Endothelial cell of umbilical vein (primary cell): ENCODE measurements around the gene PLA2G4F. TPM values are rescaled to one million over a fixed set of nuclear protein-coding genes. Genes with fewer than 3 reads are reported as not detected.

ENCODE experiments used
- BruUV-seq: library from RNA; stranded (reverse); fragments of 400-500 nt; replicated peaks from 2 replicates; lab custom pipeline; 2021; lab: Mats Ljungman, UMichigan
- CTCF ChIA-PET: fragments of 300-600, 350-600 bp; sonication (Branson Sonifier 250); formaldehyde crosslinking; loops from one replicate; lab custom pipeline; 2021; ENCODE audit warnings: antibody characterized with exemption, inconsistent platforms; lab: Charles Lee
- POLR2A ChIA-PET: fragments of 300-600, 350-600 bp; sonication (Branson Sonifier 250); formaldehyde crosslinking; loops from one replicate; lab custom pipeline; 2021; ENCODE audit warnings: antibody characterized with exemption, inconsistent platforms; lab: Charles Lee
- DNase-seq: peaks from one replicate; pipeline ENCODE4 v3.0.0-alpha.2; 2011; ENCODE audit warnings: low read depth, low spot score
- FAIRE-seq: peaks from 2 replicates; lab custom pipeline; 2011; peaks lifted over from hg19 to GRCh38; lab: Jason Lieb, UNC
- H2AFZ ChIP-seq: 2 replicates; pipeline ENCODE4 v1.6.0; 2012; ENCODE audit warnings: low read depth, low read length, control low read depth, inconsistent platforms
- H3K27ac ChIP-seq: 2 replicates; pipeline ENCODE4 v1.5.1; 2011; ENCODE audit warnings: low read depth, mild to moderate bottlenecking, control low read depth, low read length, moderate library complexity; ENCODE audit not compliant: insufficient read depth
- H3K27me3 ChIP-seq, 2 experiments: 2 replicates each; pipeline versions ENCODE4 v1.6.0 to v1.6.1; 2011; ENCODE audit warnings: low read length in 2 of 2, mixed read lengths in 1 of 2; ENCODE audit not compliant: control insufficient read depth in 2 of 2, insufficient read depth in 2 of 2
- H3K36me3 ChIP-seq, 2 experiments: 2 replicates in 1 of 2; 3 replicates in 1 of 2; pipeline ENCODE4 v1.5.1; 2011; ENCODE audit warnings: low read length in 2 of 2, mild to moderate bottlenecking in 1 of 2, moderate library complexity in 1 of 2; ENCODE audit not compliant: control insufficient read depth in 2 of 2, insufficient read depth in 2 of 2; ENCODE audit errors: extremely low read depth in 1 of 2
- H3K4me1 ChIP-seq: 3 replicates; pipeline ENCODE4 v1.5.1; 2011; ENCODE audit warnings: mild to moderate bottlenecking, low read length; ENCODE audit not compliant: control insufficient read depth, insufficient read depth; ENCODE audit errors: extremely low read depth
- H3K4me2 ChIP-seq: 2 replicates; pipeline ENCODE4 v1.6.1; 2011; ENCODE audit warnings: low read length, control low read depth, mixed read lengths; ENCODE audit not compliant: insufficient read depth
- H3K4me3 ChIP-seq, 3 experiments: fragments of 200-600 bp in 1 of 3; sonication (generic), shearing (Covaris generic) in 1 of 3; replicated peaks in 1 of 3; 2 replicates each; pipeline ENCODE4 v1.5.1; 2011 to 2016; ENCODE audit warnings: control low read depth in 3 of 3, low read length in 3 of 3, mild to moderate bottlenecking in 2 of 3, inconsistent platforms in 1 of 3, low read depth in 1 of 3, moderate library complexity in 1 of 3; ENCODE audit not compliant: insufficient read depth in 1 of 3
- H3K79me2 ChIP-seq: 2 replicates; pipeline ENCODE4 v1.6.0; 2012; ENCODE audit warnings: low read length, inconsistent platforms; ENCODE audit not compliant: control insufficient read depth, insufficient read depth
- H3K9ac ChIP-seq: replicated peaks from 2 replicates; pipeline ENCODE3; 2011; ENCODE audit warnings: low read length, control low read depth; ENCODE audit not compliant: insufficient read depth; ENCODE audit errors: extremely low read depth
- H3K9me1 ChIP-seq: replicated peaks from 3 replicates; pipeline ENCODE4 v1.6.0; 2011; ENCODE audit warnings: mild to moderate bottlenecking, low read length; ENCODE audit not compliant: control insufficient read depth, insufficient read depth; ENCODE audit errors: extremely low read depth
- H3K9me3 ChIP-seq: replicated peaks from 2 replicates; pipeline ENCODE4 v1.5.1; 2012; ENCODE audit warnings: low read length, inconsistent platforms; ENCODE audit not compliant: control insufficient read depth, insufficient read depth
- H4K20me1 ChIP-seq: replicated peaks from 2 replicates; pipeline ENCODE3; 2011; ENCODE audit warnings: mild to moderate bottlenecking, low read length; ENCODE audit not compliant: control insufficient read depth, insufficient read depth; ENCODE audit errors: extremely low read depth
- EZH2 ChIP-seq: IDR thresholded peaks from 2 replicates; pipeline ENCODE4 v1.6.1; 2012; ENCODE audit warnings: borderline replicate concordance, low read depth, mild to moderate bottlenecking, moderate library complexity, low read length, inconsistent platforms; ENCODE audit not compliant: severe bottlenecking
- FOS ChIP-seq: IDR thresholded peaks from 2 replicates; pipeline ENCODE4 v1.6.1; 2011; ENCODE audit warnings: mild to moderate bottlenecking, low read length, moderate library complexity, borderline replicate concordance; ENCODE audit not compliant: insufficient read depth
- GATA2 ChIP-seq: IDR thresholded peaks from 2 replicates; pipeline ENCODE4 v1.7.0; 2011; ENCODE audit warnings: low read depth, mild to moderate bottlenecking, moderate library complexity, mixed read lengths, low read length; ENCODE audit not compliant: insufficient read length, insufficient read depth
- JUN ChIP-seq: IDR thresholded peaks from 2 replicates; pipeline ENCODE4 v1.6.1; 2011; ENCODE audit warnings: borderline replicate concordance, low read depth; ENCODE audit not compliant: insufficient read length, insufficient read depth
- MYC ChIP-seq: IDR thresholded peaks from one replicate; pipeline ENCODE4 v1.6.1; 2011; ENCODE audit warnings: mild to moderate bottlenecking, low read depth, low read length
- POLR2A ChIP-seq: IDR thresholded peaks from 2 replicates; pipeline ENCODE4 v1.6.1; 2012; ENCODE audit warnings: low read depth, mild to moderate bottlenecking, control low read depth, low read length
- POLR2AphosphoS5 ChIP-seq: IDR thresholded peaks from 2 replicates; pipeline ENCODE4 v1.6.1; 2012; ENCODE audit warnings: low read depth, mild to moderate bottlenecking, control low read depth, low read length, moderate library complexity; ENCODE audit not compliant: insufficient read depth
- dilution Hi-C: fragments of 300-500 bp; cut with MboI; formaldehyde crosslinking; loops from one replicate; pipeline ENCODE4 v1.15.0; 2019; ENCODE audit warnings: low sequenced_read_pairs; ENCODE audit not compliant: extremely low pct_ligation_motif_present
- intact Hi-C: fragments of 100-400 bp; cut with micrococcal nuclease; formaldehyde crosslinking; loops from one replicate; pipeline ENCODE4 v1.10.0; 2022
- polyA plus RNA-seq, 4 experiments: library from polyadenylated mRNA; depleted of rRNA in 3 of 4; stranded (reverse) in 3 of 4; unstranded in 1 of 4; fragments of >200 nt; gene quantifications; 2 replicates each; pipeline versions ENCODE4 v1.2.1 to v1.2.3, GENCODE V29; 2011 to 2012; ENCODE audit warnings: missing spikeins in 1 of 4
- total RNA-seq: library from RNA; stranded (reverse); gene quantifications from 2 replicates; pipeline ENCODE4 v1.2.3, GENCODE V29; 2021
- TF ChIP-seq, protein P1 (sequence below): IDR thresholded peaks from 2 replicates; pipeline ENCODE4 v1.6.1; 2011; ENCODE audit not compliant: insufficient read depth, insufficient read length
- TF ChIP-seq, protein P2 (sequence below), 2 donors: IDR thresholded peaks; 1 replicate in 1 of 2; 2 replicates in 1 of 2; pipeline ENCODE4 v1.5.1; 2011; ENCODE audit warnings: low read length in 2 of 2, mild to moderate bottlenecking in 2 of 2, moderate library complexity in 2 of 2, control low read depth in 1 of 2, inconsistent platforms in 1 of 2, low read depth in 1 of 2; ENCODE audit not compliant: insufficient read depth in 1 of 2; ENCODE audit errors: extremely low read depth in 1 of 2

The PLA2G4F gene
- total and polyA plus RNA-seq, 2 donors (not counting 3 experiments of a cell fraction or from before 2014, with no cell fraction given), result not detected

DNA sequence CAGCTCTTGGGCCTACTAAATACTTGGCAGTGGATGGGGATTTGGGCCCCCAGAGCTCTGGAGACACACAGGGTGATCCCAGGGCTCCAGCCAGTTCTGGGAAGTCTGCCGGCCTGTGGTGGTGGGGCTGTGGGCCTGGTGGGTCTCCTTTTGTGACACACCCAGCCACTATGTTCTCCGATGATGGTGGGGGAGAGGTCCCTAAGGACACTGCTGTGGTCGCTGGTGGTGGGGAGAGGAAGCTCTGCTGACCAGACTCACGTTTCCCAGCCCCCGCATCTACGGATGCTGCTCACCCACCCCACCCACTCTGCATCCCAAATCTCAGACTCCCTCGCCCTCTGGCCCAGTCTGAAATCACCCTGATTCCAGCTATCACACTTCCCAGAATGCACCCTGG lies 62.5 kb downstream of the PLA2G4F start:
- intact Hi-C loops (no loop called here), dilution Hi-C loops (no loop called here)
- DNase-seq, result no peak
- H3K9ac ChIP-seq, result no peak overlapping the region
- BruUV-seq, result no TSS peak
- H3K27ac ChIP-seq, result no peak overlapping the region
- no peaks in the 10 kb centered on the region for H4K20me1 ChIP-seq
- no peaks in the 10 kb centered on the region for H3K4me1 ChIP-seq
- no peaks in the 10 kb centered on the region for H3K36me3 ChIP-seq
- H3K79me2 ChIP-seq, result no peaks in the 10 kb centered on the region
- H3K9me1 ChIP-seq, result no peaks in the 10 kb centered on the region
- no peak for FAIRE-seq
- ChIA-PET POLR2A (no interaction called here), CTCF (interaction anchor here (1.8 to 4.3 kb wide), 3 partner anchors 10 to 40 kb away, joined by 4 to 33 read pairs (median 11); no protein-coding TSS in a partner anchor)
- H3K27me3 ChIP-seq, result peaks cover 2 to 10% of the 10 kb centered on the region in 2 experiments
- H3K4me3 ChIP-seq, result no peak overlapping the region
- TF ChIP-seq POLR2AphosphoS5, result no peak
- TF ChIP-seq MYC, result no peak
- TF ChIP-seq, protein P1, sequence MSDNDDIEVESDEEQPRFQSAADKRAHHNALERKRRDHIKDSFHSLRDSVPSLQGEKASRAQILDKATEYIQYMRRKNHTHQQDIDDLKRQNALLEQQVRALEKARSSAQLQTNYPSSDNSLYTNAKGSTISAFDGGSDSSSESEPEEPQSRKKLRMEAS, result no peak
- TF ChIP-seq, protein P2, sequence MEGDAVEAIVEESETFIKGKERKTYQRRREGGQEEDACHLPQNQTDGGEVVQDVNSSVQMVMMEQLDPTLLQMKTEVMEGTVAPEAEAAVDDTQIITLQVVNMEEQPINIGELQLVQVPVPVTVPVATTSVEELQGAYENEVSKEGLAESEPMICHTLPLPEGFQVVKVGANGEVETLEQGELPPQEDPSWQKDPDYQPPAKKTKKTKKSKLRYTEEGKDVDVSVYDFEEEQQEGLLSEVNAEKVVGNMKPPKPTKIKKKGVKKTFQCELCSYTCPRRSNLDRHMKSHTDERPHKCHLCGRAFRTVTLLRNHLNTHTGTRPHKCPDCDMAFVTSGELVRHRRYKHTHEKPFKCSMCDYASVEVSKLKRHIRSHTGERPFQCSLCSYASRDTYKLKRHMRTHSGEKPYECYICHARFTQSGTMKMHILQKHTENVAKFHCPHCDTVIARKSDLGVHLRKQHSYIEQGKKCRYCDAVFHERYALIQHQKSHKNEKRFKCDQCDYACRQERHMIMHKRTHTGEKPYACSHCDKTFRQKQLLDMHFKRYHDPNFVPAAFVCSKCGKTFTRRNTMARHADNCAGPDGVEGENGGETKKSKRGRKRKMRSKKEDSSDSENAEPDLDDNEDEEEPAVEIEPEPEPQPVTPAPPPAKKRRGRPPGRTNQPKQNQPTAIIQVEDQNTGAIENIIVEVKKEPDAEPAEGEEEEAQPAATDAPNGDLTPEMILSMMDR (IDR thresholded peaks at IDR 0.05; ENCODE audit: extremely low read depth in 1 of 2, insufficient read depth in 1 of 2, low read depth in 1 of 2, low read length in 2 of 2), result no peak
- TF ChIP-seq GATA2, result no peak
- TF ChIP-seq FOS, result no peak
- TF ChIP-seq EZH2, result no peak
- no peak for TF ChIP-seq JUN
- no peak for TF ChIP-seq POLR2A
- H3K9me3 ChIP-seq, result no peaks in the 10 kb centered on the region
- H2AFZ ChIP-seq, result no peak overlapping the region
- H3K4me2 ChIP-seq, result no peak overlapping the region
